ENCODE data around the gene FAM200A. TPM values are rescaled to one million over a fixed set of nuclear protein-coding genes. Genes with fewer than 3 reads are reported as not detected.

Gene FAM200A
- total and polyA plus RNA-seq, 2 of the 8 experiments (the other 6 are each of a cell fraction or from before 2014, with no cell fraction given), result 4.3 to 7.5 TPM

DNA sequence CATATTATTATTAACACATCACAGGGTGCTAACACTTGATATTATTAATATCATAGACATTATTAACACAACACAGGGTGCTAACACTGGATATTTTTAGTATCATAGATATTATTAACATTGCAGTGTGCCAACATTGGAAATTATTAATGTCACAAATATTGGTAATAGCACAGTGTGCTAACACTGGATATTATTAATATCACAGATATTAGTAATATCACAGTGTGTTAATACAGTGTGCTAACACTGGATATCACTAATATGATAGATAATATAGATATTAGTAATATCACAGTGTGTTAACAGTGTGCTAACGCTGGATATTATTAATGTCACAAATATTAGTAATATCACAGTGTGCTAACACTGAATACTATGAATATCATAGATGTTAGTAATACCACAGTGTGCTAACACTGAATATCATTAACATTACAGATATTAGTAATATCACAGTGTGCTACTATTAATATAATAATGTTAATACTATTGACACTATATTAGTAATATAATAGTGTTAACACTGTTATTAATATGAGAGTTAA is 44.6 kb upstream of the FAM200A start:
- 0 out of 4 replicates have a peak, but pooled peaks cover 0 to 2% of the 10 kb centered on the region in 2 experiments for H3K9me3 ChIP-seq (ENCODE audit: insufficient read depth in 2 of 2, low read depth in 1 of 2, low read length in 1 of 2)
- CTCF ChIA-PET (ENCODE audit: partially characterized antibody), result no interaction called here
- H3K23ac ChIP-seq (ENCODE audit: insufficient read length), result no peak overlapping the region
- H2AK5ac ChIP-seq (ENCODE audit: low read depth, low read length), result no peak overlapping the region
- no peak overlapping the region for H3K14ac ChIP-seq (ENCODE audit: insufficient read length)
- no peaks in the 10 kb centered on the region for H3K79me2 ChIP-seq (ENCODE audit: control insufficient read depth in 1 of 2, insufficient read depth in 2 of 2, low read length in 2 of 2)
- 95% methylated on average over 1 of the region's 1 CpG; no CpG with 5 or more reads in 1 of the 2 experiments for WGBS, 2 experiments (ENCODE audit: extremely low coverage in 1 of 2, insufficient coverage in 1 of 2, insufficient read length in 1 of 2, insufficient replicate concordance in 2 of 2, low coverage in 1 of 2, low lambda C conversion rate in 2 of 2, missing lambda C conversion rate in 1 of 2)
- no peak overlapping the region for H3K9ac ChIP-seq (replicated peaks in 1 of 4; ENCODE audit: extremely low read depth in 1 of 4, low read depth in 3 of 4, low read length in 3 of 4)
- no peak overlapping the region for H4K5ac ChIP-seq (ENCODE audit: insufficient read length, low read depth, low read length)
- no peak overlapping the region for H4K91ac ChIP-seq (replicated peaks; ENCODE audit: insufficient read length, low read length)
- H3K4ac ChIP-seq (replicated peaks; ENCODE audit: insufficient read length, low read depth, low read length), result no peak overlapping the region
- POLR2A ChIA-PET (ENCODE audit: partially characterized antibody), result no interaction called here
- H2BK15ac ChIP-seq (ENCODE audit: low read length), result no peak overlapping the region
- H4K20me1 ChIP-seq (replicated peaks in 1 of 2; ENCODE audit: control insufficient read depth in 1 of 2, insufficient read depth in 2 of 2, low read length in 2 of 2), result no peaks in the 10 kb centered on the region
- no peaks in the 10 kb centered on the region for H3K79me1 ChIP-seq (ENCODE audit: low read depth, low read length)
- H2BK12ac ChIP-seq (ENCODE audit: low read depth, low read length), result no peak overlapping the region
- no peaks in the 10 kb centered on the region for H3K36me3 ChIP-seq (ENCODE audit: control insufficient read depth in 2 of 4, insufficient read depth in 4 of 4, low read length in 3 of 4)
- H3K4me1 ChIP-seq (replicated peaks in 1 of 4; ENCODE audit: control insufficient read depth in 3 of 4, insufficient read depth in 4 of 4, low read length in 3 of 4), result peaks cover 0 to 2% (median 0%) of the 10 kb centered on the region in 4 experiments; a peak in 1 of 7 replicates
- FAIRE-seq, result no peak
- no peak for DNase-seq (ENCODE audit: low read depth in 1 of 2, low spot score in 2 of 2)
- no peak overlapping the region for H3K56ac ChIP-seq (replicated peaks; ENCODE audit: insufficient read length, low read depth, low read length)
- no peak overlapping the region for H2BK120ac ChIP-seq (replicated peaks; ENCODE audit: low read depth, low read length)
- no peak overlapping the region for H3K18ac ChIP-seq (ENCODE audit: extremely low read depth, low read length)
- H3K23me2 ChIP-seq (ENCODE audit: low read depth, low read length), result no peaks in the 10 kb centered on the region
- H4K8ac ChIP-seq (ENCODE audit: extremely low read depth, insufficient read depth, low read length), result no peak overlapping the region
- no peak overlapping the region for H2AFZ ChIP-seq (ENCODE audit: low read length)
- no peaks in the 10 kb centered on the region for H3K27me3 ChIP-seq (replicated peaks in 1 of 4; ENCODE audit: control insufficient read depth in 3 of 4, extremely low read depth in 1 of 4, insufficient read depth in 3 of 4, low read length in 3 of 4)
- H3K4me3 ChIP-seq (ENCODE audit: extremely low read depth in 1 of 4, insufficient read depth in 2 of 4, low read depth in 3 of 4, low read length in 4 of 4), result no peak overlapping the region
- no peak overlapping the region for H3K4me2 ChIP-seq (ENCODE audit: insufficient read depth in 1 of 2, low read depth in 2 of 2, low read length in 2 of 2)
- H3K27ac ChIP-seq (ENCODE audit: low read depth, low read length), result no peak overlapping the region
- H2BK20ac ChIP-seq (ENCODE audit: low read length), result no peak overlapping the region
- H2BK5ac ChIP-seq (ENCODE audit: low read depth, low read length), result no peak overlapping the region
- TF ChIP-seq CBX5 (IDR thresholded peaks at IDR 0.05; ENCODE audit: low read depth, low read length) (no peak), SIRT6 (IDR thresholded peaks at IDR 0.05; ENCODE audit: low read length) (no peak), NANOG (IDR thresholded peaks at IDR 0.05; ENCODE audit: insufficient read depth, low read depth, low read length, poor library complexity, severe bottlenecking) (no peak), TEAD4 (IDR thresholded peaks at IDR 0.05; ENCODE audit: low read depth, low read length) (no peak), KDM1A (IDR thresholded peaks at IDR 0.05; ENCODE audit: borderline replicate concordance, low read length) (no peak), TCF12 (IDR thresholded peaks at IDR 0.05; ENCODE audit: low read depth, low read length) (no peak), SIX5 (IDR thresholded peaks at IDR 0.05; ENCODE audit: low read depth, low read length) (no peak), PHF8 (conservative IDR thresholded peaks at IDR 0.05; ENCODE audit: low read depth, low read length) (no peak)
- TF ChIP-seq, protein P1, sequence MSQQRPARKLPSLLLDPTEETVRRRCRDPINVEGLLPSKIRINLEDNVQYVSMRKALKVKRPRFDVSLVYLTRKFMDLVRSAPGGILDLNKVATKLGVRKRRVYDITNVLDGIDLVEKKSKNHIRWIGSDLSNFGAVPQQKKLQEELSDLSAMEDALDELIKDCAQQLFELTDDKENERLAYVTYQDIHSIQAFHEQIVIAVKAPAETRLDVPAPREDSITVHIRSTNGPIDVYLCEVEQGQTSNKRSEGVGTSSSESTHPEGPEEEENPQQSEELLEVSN (IDR thresholded peaks at IDR 0.05), result no peak
- TF ChIP-seq, protein P2, sequence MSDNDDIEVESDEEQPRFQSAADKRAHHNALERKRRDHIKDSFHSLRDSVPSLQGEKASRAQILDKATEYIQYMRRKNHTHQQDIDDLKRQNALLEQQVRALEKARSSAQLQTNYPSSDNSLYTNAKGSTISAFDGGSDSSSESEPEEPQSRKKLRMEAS (IDR thresholded peaks at IDR 0.05), result no peak

All from H1 (cell line).